Measurements from ENCODE around the gene VIPR2.

VIPR2 gene, protein sequence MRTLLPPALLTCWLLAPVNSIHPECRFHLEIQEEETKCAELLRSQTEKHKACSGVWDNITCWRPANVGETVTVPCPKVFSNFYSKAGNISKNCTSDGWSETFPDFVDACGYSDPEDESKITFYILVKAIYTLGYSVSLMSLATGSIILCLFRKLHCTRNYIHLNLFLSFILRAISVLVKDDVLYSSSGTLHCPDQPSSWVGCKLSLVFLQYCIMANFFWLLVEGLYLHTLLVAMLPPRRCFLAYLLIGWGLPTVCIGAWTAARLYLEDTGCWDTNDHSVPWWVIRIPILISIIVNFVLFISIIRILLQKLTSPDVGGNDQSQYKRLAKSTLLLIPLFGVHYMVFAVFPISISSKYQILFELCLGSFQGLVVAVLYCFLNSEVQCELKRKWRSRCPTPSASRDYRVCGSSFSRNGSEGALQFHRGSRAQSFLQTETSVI

DNA sequence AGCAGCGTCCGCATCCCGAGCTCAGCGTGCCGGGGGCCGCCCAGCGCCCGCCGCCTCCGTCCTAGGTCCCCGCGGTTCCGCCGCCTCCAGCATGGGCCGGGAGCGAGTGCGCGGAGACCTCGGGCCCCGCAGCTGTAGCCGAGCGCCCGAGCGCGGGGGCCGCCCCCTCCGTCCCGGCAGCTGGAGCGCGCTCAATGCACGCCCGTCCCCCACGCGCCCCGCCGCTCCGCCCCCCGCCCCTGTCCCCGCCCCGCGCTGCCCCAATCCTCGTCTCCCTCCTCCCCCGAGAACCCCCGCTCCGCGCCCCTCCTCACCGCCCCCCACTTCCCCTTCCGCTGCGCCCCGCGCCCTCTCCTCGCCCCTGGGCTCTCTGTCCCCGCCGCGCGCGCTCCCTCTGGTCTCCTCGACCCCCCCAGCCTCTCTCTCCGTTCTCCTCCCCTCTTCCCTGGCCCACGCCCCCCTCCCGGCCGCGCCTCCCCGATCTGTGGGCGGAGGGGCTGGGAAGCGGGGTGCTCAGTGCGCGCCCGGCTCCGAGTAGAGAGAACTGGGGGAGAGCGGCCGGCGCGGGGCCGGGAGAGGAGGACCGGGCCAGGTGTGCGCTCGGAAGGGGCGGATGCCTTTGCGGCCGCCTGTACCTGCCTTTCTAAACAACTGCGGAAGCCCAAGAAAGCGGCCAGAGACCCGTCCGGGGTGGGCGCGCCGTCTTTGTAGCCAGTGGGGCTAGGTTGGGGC lies at the start of gene VIPR2:
Gene VIPR2 (minus strand): TSS at position 110 of the 732 bp plus-strand sequence. CDS start 96 bp downstream, at position 14.
- H3K27ac ChIP-seq (ENCODE audit: low read depth in 2 of 2, low read length in 2 of 2) = no peak within 1 kb of the TSS
- H3K4me1 ChIP-seq (ENCODE audit: control insufficient read depth in 2 of 2, insufficient read depth in 2 of 2, low read length in 2 of 2) = peaks cover 0 to 2% of the 10 kb centered on the region in 2 donors
- H3K4me3 ChIP-seq (ENCODE audit: low read length in 2 of 2) = peak within 1 kb of the TSS; percentile 38 to 62
- peak within 1 kb of the TSS in 1 of 2 donors; percentile 10 for H3K9ac ChIP-seq (ENCODE audit: low read depth in 1 of 2, low read length in 2 of 2)
- peaks cover 16 to 21% of the 10 kb centered on the region in 2 donors for H3K27me3 ChIP-seq (ENCODE audit: control insufficient read depth in 2 of 2, insufficient read depth in 2 of 2, low read length in 2 of 2)
- H3K9me3 ChIP-seq (ENCODE audit: control insufficient read depth in 2 of 2, low read length in 2 of 2) = no peaks in the 10 kb centered on the region
- H3K36me3 ChIP-seq (ENCODE audit: control insufficient read depth in 2 of 2, insufficient read depth in 2 of 2, low read length in 2 of 2) = no peaks in the 10 kb centered on the region

DNA sequence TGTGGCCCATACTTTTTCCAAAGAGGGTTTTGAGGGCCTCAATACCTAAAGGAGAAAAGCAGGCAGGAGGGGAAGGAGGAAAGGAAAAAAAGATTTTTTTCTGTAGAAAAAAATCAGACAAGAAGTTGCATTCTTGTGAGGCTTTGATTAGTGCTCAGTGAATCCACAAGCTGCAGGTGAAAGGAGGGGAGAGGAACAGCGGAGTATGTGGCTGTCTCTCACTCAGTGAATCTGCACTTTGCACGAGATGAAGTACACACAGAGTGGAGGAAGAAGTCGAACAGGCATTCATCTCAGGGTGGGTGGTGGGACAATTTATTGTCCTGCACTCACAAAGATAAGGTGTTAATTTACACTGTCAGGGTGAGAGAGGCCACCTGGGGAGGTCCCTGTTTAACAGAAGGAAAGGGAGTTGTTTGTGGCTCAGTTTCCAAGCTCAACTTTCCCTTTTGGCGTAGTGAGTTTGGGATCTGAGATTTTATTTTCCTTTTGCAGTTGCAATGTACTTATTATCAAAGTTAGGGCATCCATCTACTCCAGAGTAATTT lies 49.0 kb upstream of the VIPR2 start:
- no peaks in the 10 kb centered on the region for H3K36me3 ChIP-seq (ENCODE audit: control insufficient read depth in 2 of 2, insufficient read depth in 2 of 2, low read length in 2 of 2)
- H3K4me3 ChIP-seq (ENCODE audit: low read length in 2 of 2) = no peak overlapping the region
- no peak overlapping the region for H3K27ac ChIP-seq (ENCODE audit: low read depth in 2 of 2, low read length in 2 of 2)
- H3K9me3 ChIP-seq (ENCODE audit: control insufficient read depth in 2 of 2, low read length in 2 of 2) = no peaks in the 10 kb centered on the region
- H3K27me3 ChIP-seq (ENCODE audit: control insufficient read depth in 2 of 2, insufficient read depth in 2 of 2, low read length in 2 of 2) = no peaks in the 10 kb centered on the region
- H3K4me1 ChIP-seq (ENCODE audit: control insufficient read depth in 2 of 2, insufficient read depth in 2 of 2, low read length in 2 of 2) = peaks cover 0 to 2% of the 10 kb centered on the region in 2 donors
- no peak overlapping the region for H3K9ac ChIP-seq (ENCODE audit: low read depth in 1 of 2, low read length in 2 of 2)

DNA sequence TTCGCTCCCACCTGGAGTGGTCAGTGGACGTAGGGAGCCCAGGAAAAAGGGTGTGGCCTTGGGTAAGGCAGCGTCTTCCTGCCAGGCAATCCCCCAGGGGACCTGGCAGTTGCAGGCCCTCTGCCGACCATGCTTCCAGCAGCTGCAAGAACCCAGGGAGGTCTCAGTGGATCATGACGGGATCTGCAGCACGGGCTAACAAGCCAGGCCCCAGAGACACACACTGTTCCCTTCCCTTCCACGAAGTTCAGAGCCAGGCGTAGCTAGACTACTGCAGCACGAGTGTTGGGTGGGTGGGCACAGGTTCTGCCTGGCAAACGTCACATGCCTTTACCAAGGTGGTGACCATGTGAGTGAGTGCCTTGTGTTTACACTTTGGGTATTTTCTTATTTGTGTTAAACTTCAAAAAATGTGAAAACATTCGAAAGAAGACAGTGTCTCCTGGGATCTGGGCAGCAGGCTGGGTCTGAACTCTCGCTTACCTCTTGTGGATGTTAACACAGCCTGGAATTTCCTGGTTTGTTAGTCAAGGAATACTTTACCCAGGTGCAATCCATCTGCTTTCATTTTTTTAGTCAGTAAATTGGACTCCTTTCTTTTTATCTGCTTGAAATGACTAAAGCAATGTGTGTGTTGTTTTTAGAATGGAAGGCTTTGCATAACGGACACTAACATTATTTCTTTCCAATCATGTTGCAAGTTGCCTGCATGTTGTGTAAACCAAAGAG lies 48.2 kb upstream of the VIPR2 start:
- H3K27me3 ChIP-seq (ENCODE audit: control insufficient read depth in 2 of 2, insufficient read depth in 2 of 2, low read length in 2 of 2) = no peaks in the 10 kb centered on the region
- no peaks in the 10 kb centered on the region for H3K9me3 ChIP-seq (ENCODE audit: control insufficient read depth in 2 of 2, low read length in 2 of 2)
- peaks cover 0 to 2% of the 10 kb centered on the region in 2 donors for H3K4me1 ChIP-seq (ENCODE audit: control insufficient read depth in 2 of 2, insufficient read depth in 2 of 2, low read length in 2 of 2)
- H3K27ac ChIP-seq (ENCODE audit: low read depth in 2 of 2, low read length in 2 of 2) = no peak overlapping the region
- no peak overlapping the region for H3K4me3 ChIP-seq (ENCODE audit: low read length in 2 of 2)
- H3K9ac ChIP-seq (ENCODE audit: low read depth in 1 of 2, low read length in 2 of 2) = no peak overlapping the region
- no peaks in the 10 kb centered on the region for H3K36me3 ChIP-seq (ENCODE audit: control insufficient read depth in 2 of 2, insufficient read depth in 2 of 2, low read length in 2 of 2)

DNA sequence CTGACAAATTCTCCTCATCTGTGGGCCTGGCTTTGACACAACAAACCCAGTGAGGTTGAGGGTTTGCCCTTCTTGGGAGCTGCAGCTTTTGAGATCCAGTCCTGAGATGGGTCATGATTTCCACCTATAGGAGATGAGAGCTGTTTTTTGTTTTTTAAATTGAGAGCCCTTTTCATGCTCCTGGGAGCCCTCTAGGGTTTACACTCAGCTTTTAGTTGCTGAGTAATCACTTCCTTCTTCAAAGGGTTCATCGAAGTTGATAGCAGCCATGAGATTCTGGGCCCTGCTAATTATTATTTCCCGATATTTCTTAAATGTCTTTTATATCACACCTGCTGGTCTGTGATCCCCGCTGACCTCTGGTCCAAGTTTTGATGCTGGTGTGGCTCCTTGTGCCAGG lies 47.3 kb upstream of the VIPR2 start:
- no peaks in the 10 kb centered on the region for H3K27me3 ChIP-seq (ENCODE audit: control insufficient read depth in 2 of 2, insufficient read depth in 2 of 2, low read length in 2 of 2)
- H3K4me3 ChIP-seq (ENCODE audit: low read length in 2 of 2) = no peak overlapping the region
- H3K27ac ChIP-seq (ENCODE audit: low read depth in 2 of 2, low read length in 2 of 2) = no peak overlapping the region
- peaks cover 0 to 2% of the 10 kb centered on the region in 2 donors for H3K4me1 ChIP-seq (ENCODE audit: control insufficient read depth in 2 of 2, insufficient read depth in 2 of 2, low read length in 2 of 2)
- H3K9ac ChIP-seq (ENCODE audit: low read depth in 1 of 2, low read length in 2 of 2) = no peak overlapping the region
- H3K9me3 ChIP-seq (ENCODE audit: control insufficient read depth in 2 of 2, low read length in 2 of 2) = peaks cover 0 to 2% of the 10 kb centered on the region in 2 donors
- H3K36me3 ChIP-seq (ENCODE audit: control insufficient read depth in 2 of 2, insufficient read depth in 2 of 2, low read length in 2 of 2) = no peaks in the 10 kb centered on the region

DNA sequence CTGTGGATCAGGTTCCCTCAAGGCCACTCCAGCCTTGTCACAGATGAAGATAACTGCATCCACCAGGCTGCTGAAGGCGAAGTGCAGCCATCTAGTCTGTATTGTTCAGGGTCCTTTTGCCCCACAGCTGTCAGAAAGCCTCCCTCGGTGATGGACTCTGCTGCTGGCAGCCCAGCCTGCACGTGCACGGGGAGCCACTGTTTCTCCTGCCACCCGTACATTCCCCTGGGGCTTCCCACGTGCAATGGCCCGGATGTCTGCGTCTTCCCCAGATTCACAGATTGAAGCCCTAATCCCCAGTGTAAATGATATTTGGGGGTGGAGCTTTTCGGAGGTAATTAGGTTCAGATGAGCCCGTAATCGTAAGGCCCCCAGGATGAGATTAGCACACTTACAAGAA lies 46.6 kb upstream of the VIPR2 start:
- H3K27me3 ChIP-seq (ENCODE audit: control insufficient read depth in 2 of 2, insufficient read depth in 2 of 2, low read length in 2 of 2) = no peaks in the 10 kb centered on the region
- no peak overlapping the region for H3K9ac ChIP-seq (ENCODE audit: low read depth in 1 of 2, low read length in 2 of 2)
- H3K4me1 ChIP-seq (ENCODE audit: control insufficient read depth in 2 of 2, insufficient read depth in 2 of 2, low read length in 2 of 2) = peaks cover 0 to 2% of the 10 kb centered on the region in 2 donors
- H3K9me3 ChIP-seq (ENCODE audit: control insufficient read depth in 2 of 2, low read length in 2 of 2) = peaks cover 0 to 2% of the 10 kb centered on the region in 2 donors
- no peak overlapping the region for H3K4me3 ChIP-seq (ENCODE audit: low read length in 2 of 2)
- H3K36me3 ChIP-seq (ENCODE audit: control insufficient read depth in 2 of 2, insufficient read depth in 2 of 2, low read length in 2 of 2) = no peaks in the 10 kb centered on the region
- no peak overlapping the region for H3K27ac ChIP-seq (ENCODE audit: low read depth in 2 of 2, low read length in 2 of 2)

DNA sequence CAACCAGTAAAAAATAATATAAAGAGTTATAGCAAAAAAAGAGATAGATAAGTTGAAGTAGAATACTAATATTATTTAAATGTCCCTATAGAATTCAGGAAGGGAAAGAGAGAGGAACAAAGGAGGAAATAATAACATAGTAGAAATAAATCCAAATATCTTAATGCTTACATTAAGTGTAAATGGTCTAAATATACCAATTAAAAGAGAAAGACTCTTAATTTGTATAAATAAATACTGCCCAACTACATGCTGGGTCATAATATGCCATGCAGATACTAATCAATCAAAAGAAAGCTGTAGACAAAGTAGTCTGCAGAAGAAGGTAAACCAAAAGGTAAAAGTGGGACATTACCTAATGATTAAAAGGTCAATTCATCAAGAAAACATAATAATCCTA lies 43.3 kb upstream of the VIPR2 start:
- Histone ChIP-seq H3K4me1 (ENCODE audit: control insufficient read depth in 2 of 2, insufficient read depth in 2 of 2, low read length in 2 of 2) (no peaks in the 10 kb centered on the region), H3K36me3 (ENCODE audit: control insufficient read depth in 2 of 2, insufficient read depth in 2 of 2, low read length in 2 of 2) (no peaks in the 10 kb centered on the region), H3K9me3 (ENCODE audit: control insufficient read depth in 2 of 2, low read length in 2 of 2) (peaks cover 0 to 2% of the 10 kb centered on the region in 2 donors), H3K9ac (ENCODE audit: low read depth in 1 of 2, low read length in 2 of 2) (no peak overlapping the region), H3K4me3 (ENCODE audit: low read length in 2 of 2) (no peak overlapping the region), H3K27me3 (ENCODE audit: control insufficient read depth in 2 of 2, insufficient read depth in 2 of 2, low read length in 2 of 2) (no peaks in the 10 kb centered on the region), H3K27ac (ENCODE audit: low read depth in 2 of 2, low read length in 2 of 2) (no peak overlapping the region)

DNA sequence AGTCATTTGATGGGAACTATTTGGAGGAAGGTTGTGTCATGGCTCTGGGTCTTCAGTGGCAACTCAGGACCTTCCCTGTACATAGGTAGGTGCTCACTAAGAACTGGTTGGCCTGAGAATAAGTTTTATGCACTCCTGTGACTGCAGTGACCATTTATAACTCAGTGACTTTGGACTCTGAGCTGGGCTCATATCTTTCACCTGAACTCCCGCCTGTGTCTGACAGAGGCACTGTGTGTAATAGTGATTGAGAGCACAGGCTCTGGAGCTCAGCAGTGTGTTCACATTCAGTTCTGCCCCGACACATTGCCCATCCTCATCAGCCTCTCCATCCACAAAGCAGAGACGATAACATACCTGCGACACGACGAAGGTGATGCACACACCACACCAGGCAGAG lies 34.6 kb upstream of the VIPR2 start:
- H3K27me3 ChIP-seq (ENCODE audit: control insufficient read depth in 2 of 2, insufficient read depth in 2 of 2, low read length in 2 of 2) = no peaks in the 10 kb centered on the region
- H3K27ac ChIP-seq (ENCODE audit: low read depth in 2 of 2, low read length in 2 of 2) = no peak overlapping the region
- no peak overlapping the region for H3K9ac ChIP-seq (ENCODE audit: low read depth in 1 of 2, low read length in 2 of 2)
- no peaks in the 10 kb centered on the region for H3K4me1 ChIP-seq (ENCODE audit: control insufficient read depth in 2 of 2, insufficient read depth in 2 of 2, low read length in 2 of 2)
- H3K36me3 ChIP-seq (ENCODE audit: control insufficient read depth in 2 of 2, insufficient read depth in 2 of 2, low read length in 2 of 2) = no peaks in the 10 kb centered on the region
- no peak overlapping the region for H3K4me3 ChIP-seq (ENCODE audit: low read length in 2 of 2)
- no peaks in the 10 kb centered on the region for H3K9me3 ChIP-seq (ENCODE audit: control insufficient read depth in 2 of 2, low read length in 2 of 2)

DNA sequence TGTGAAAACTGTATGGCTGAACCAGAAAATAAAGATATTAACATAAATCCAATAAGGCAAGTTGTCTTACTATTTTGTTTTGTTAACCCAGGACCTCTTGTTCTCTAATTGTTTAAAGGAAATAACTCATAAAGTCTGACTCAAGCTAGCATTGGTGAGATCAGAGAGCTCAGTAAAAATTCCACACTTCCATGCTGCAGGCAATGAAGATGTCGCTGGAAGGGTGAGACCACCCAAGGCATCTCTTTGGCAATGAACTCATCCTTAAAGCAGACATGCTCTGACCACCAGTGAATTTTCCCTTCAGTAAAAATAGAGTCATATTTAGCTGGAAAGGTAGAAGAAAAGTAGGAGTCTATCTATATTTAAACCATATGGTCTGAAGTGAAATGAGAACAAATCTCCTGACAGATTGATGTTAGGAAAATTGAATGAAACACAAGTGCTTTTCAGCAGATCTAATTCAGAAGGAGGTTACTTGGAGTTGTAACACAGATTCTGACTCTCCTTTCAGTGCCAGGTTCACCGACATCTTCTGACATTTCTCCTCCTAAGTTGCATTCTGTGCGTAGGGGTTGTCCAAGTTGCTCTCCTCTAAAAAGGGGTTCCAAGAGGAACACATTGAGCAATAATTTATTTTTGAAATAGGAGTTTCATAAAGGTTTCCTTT lies 32.8 kb upstream of the VIPR2 start:
- Histone ChIP-seq H3K4me1 (ENCODE audit: control insufficient read depth in 2 of 2, insufficient read depth in 2 of 2, low read length in 2 of 2) (no peaks in the 10 kb centered on the region), H3K27ac (ENCODE audit: low read depth in 2 of 2, low read length in 2 of 2) (no peak overlapping the region), H3K4me3 (ENCODE audit: low read length in 2 of 2) (no peak overlapping the region), H3K9ac (ENCODE audit: low read depth in 1 of 2, low read length in 2 of 2) (no peak overlapping the region), H3K36me3 (ENCODE audit: control insufficient read depth in 2 of 2, insufficient read depth in 2 of 2, low read length in 2 of 2) (no peaks in the 10 kb centered on the region), H3K27me3 (ENCODE audit: control insufficient read depth in 2 of 2, insufficient read depth in 2 of 2, low read length in 2 of 2) (peaks cover 0 to 2% of the 10 kb centered on the region in 2 donors), H3K9me3 (ENCODE audit: control insufficient read depth in 2 of 2, low read length in 2 of 2) (no peaks in the 10 kb centered on the region)

DNA sequence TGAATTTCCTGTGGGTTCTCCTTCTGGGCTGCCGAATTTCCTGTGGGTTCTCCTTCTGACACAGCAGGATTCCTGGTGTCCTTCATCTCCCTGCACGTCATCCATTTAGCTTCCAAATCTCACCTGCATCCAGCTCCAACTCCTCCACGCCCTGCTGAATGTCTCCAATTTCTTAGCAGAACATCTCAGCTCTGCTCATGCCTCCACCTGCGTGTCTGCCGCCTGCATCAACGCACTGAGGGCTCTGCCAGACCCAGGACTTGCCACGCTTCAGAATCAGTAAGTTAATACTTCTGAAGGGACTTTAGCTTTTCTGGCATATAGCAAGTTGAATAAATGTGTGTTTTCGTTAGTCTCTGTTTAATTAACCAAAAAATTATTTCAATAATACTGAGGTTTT lies 31.1 kb upstream of the VIPR2 start:
- Histone ChIP-seq H3K27me3 (ENCODE audit: control insufficient read depth in 2 of 2, insufficient read depth in 2 of 2, low read length in 2 of 2) (peaks cover 0 to 2% of the 10 kb centered on the region in 2 donors), H3K27ac (ENCODE audit: low read depth in 2 of 2, low read length in 2 of 2) (no peak overlapping the region), H3K36me3 (ENCODE audit: control insufficient read depth in 2 of 2, insufficient read depth in 2 of 2, low read length in 2 of 2) (no peaks in the 10 kb centered on the region), H3K9me3 (ENCODE audit: control insufficient read depth in 2 of 2, low read length in 2 of 2) (no peaks in the 10 kb centered on the region), H3K9ac (ENCODE audit: low read depth in 1 of 2, low read length in 2 of 2) (no peak overlapping the region), H3K4me3 (ENCODE audit: low read length in 2 of 2) (no peak overlapping the region), H3K4me1 (ENCODE audit: control insufficient read depth in 2 of 2, insufficient read depth in 2 of 2, low read length in 2 of 2) (no peaks in the 10 kb centered on the region)
